ENCODE data around the gene HAUS8.

- TF ChIP-seq EGR1 (IDR thresholded peaks at IDR 0.05; ENCODE audit: borderline replicate concordance, low read depth, low read length) (no peak), TEAD4 (IDR thresholded peaks at IDR 0.05; ENCODE audit: low read depth, low read length) (no peak), RXRA (IDR thresholded peaks at IDR 0.05; ENCODE audit: insufficient read depth, low read depth, low read length) (no peak), POLR2AphosphoS5 (IDR thresholded peaks at IDR 0.05; ENCODE audit: low read depth, low read length) (no peak), GABPA (IDR thresholded peaks at IDR 0.05; ENCODE audit: borderline replicate concordance, insufficient read depth, low read length) (no peak), MAFK (IDR thresholded peaks at IDR 0.05; ENCODE audit: low read depth, low read length) (no peak), CTCF (IDR thresholded peaks at IDR 0.05; ENCODE audit: control extremely low read depth in 1 of 3, insufficient read depth in 1 of 3, low read depth in 1 of 3, low read length in 3 of 3) (no peak), POLR2A (IDR thresholded peaks at IDR 0.05; ENCODE audit: control extremely low read depth in 1 of 2, low read depth in 2 of 2, low read length in 2 of 2) (no peak), TAF1 (IDR thresholded peaks at IDR 0.05; ENCODE audit: low read depth, low read length) (no peak), CHD1 (IDR thresholded peaks at IDR 0.05; ENCODE audit: low read depth, low read length) (no peak), EP300 (IDR thresholded peaks at IDR 0.05; ENCODE audit: borderline replicate concordance in 1 of 2, low read depth in 2 of 2, low read length in 2 of 2) (no peak), YY1 (IDR thresholded peaks at IDR 0.05; ENCODE audit: low read depth, low read length) (no peak), JUND (IDR thresholded peaks at IDR 0.05; ENCODE audit: low read length) (no peak)
- TF ChIP-seq, protein P1, sequence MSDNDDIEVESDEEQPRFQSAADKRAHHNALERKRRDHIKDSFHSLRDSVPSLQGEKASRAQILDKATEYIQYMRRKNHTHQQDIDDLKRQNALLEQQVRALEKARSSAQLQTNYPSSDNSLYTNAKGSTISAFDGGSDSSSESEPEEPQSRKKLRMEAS (IDR thresholded peaks at IDR 0.05) = no peak
These were observed 15.3 kb upstream of the HAUS8 start for GRCh38 chr19:17090583-17090982.

All from H1 (cell line).